Mucosa of rectum (tissue), 2 donors: ENCODE data around the gene SETD7.

ENCODE experiments used
- H3K27ac ChIP-seq, 2 donors: one replicate each; pipeline ENCODE4 v1.7.0; 2013; ENCODE audit warnings: inconsistent platforms in 2 of 2, low read depth in 2 of 2, low read length in 2 of 2
- H3K27me3 ChIP-seq, 2 donors: one replicate each; pipeline ENCODE4 v1.7.0; 2013; ENCODE audit warnings: low read length in 2 of 2; ENCODE audit not compliant: control insufficient read depth in 2 of 2, insufficient read depth in 2 of 2
- H3K36me3 ChIP-seq, 2 donors: one replicate each; pipeline ENCODE4 v1.7.0; 2013; ENCODE audit warnings: low read length in 2 of 2; ENCODE audit not compliant: control insufficient read depth in 2 of 2, insufficient read depth in 2 of 2
- H3K4me1 ChIP-seq, 2 donors: one replicate each; pipeline ENCODE4 v1.7.0; 2013; ENCODE audit warnings: low read length in 2 of 2, mild to moderate bottlenecking in 1 of 2; ENCODE audit not compliant: control insufficient read depth in 2 of 2, insufficient read depth in 2 of 2
- H3K4me3 ChIP-seq, 2 donors: one replicate each; pipeline ENCODE4 v1.7.0; 2013; ENCODE audit warnings: low read length in 2 of 2
- H3K9ac ChIP-seq, 2 donors: one replicate each; pipeline ENCODE4 v1.7.0; 2013; ENCODE audit warnings: low read length in 2 of 2, low read depth in 1 of 2, mild to moderate bottlenecking in 1 of 2
- H3K9me3 ChIP-seq, 2 donors: one replicate each; pipeline ENCODE4 v1.7.0; 2013; ENCODE audit warnings: low read length in 2 of 2; ENCODE audit not compliant: control insufficient read depth in 2 of 2
- donor health status: healthy.
- donor health status: Normal muscosa, but diverticular disease.

The SETD7 gene

GRCh38 chr4:139556071-139556723 is at the start of gene SETD7:
SETD7 (minus strand) TSS chr4:139556219; CDS start chr4:139556137, 82 bp downstream.
- H3K4me1 ChIP-seq, result peaks cover 6 to 11% of the 10 kb centered on the region in 2 donors

GRCh38 chr4:139605516-139605915 is 49.5 kb upstream of the SETD7 start:
- no peak overlapping the region for H3K9ac ChIP-seq
- H3K9me3 ChIP-seq, result no peaks in the 10 kb centered on the region
- H3K27ac ChIP-seq, result no peak overlapping the region
- H3K27me3 ChIP-seq, result peaks cover 0 to 2% of the 10 kb centered on the region in 2 donors
- no peaks in the 10 kb centered on the region for H3K36me3 ChIP-seq
- no peak overlapping the region for H3K4me3 ChIP-seq
- peaks cover 0 to 2% of the 10 kb centered on the region in 2 donors for H3K4me1 ChIP-seq

More at GRCh38 chr4:139556071-139556723, at the start of gene SETD7:
- Histone ChIP-seq H3K27ac (peak within 1 kb of the TSS; percentile 88 to 90), H3K27me3 (no peaks in the 10 kb centered on the region), H3K4me3 (peak within 1 kb of the TSS; percentile 87 to 90), H3K36me3 (no peaks in the 10 kb centered on the region), H3K9me3 (no peaks in the 10 kb centered on the region), H3K9ac (peak within 1 kb of the TSS; percentile 86 to 93)

GRCh38 chr4:139603576-139604410 is 47.8 kb upstream of the SETD7 start:
- Histone ChIP-seq H3K36me3 (no peaks in the 10 kb centered on the region), H3K4me3 (no peak overlapping the region), H3K9ac (no peak overlapping the region), H3K27ac (no peak overlapping the region), H3K9me3 (no peaks in the 10 kb centered on the region), H3K4me1 (peaks cover 0 to 2% of the 10 kb centered on the region in 2 donors), H3K27me3 (peaks cover 0 to 2% of the 10 kb centered on the region in 2 donors)

GRCh38 chr4:139602776-139603360 is 46.8 kb upstream of the SETD7 start:
- Histone ChIP-seq H3K9ac (no peak overlapping the region), H3K4me1 (peaks cover 0 to 2% of the 10 kb centered on the region in 2 donors), H3K4me3 (no peak overlapping the region), H3K27ac (no peak overlapping the region), H3K9me3 (no peaks in the 10 kb centered on the region), H3K27me3 (peaks cover 0 to 2% of the 10 kb centered on the region in 2 donors), H3K36me3 (no peaks in the 10 kb centered on the region)

GRCh38 chr4:139600662-139601061 is 44.6 kb upstream of the SETD7 start:
- H3K27ac ChIP-seq, result no peak overlapping the region
- no peaks in the 10 kb centered on the region for H3K4me1 ChIP-seq
- H3K9ac ChIP-seq, result no peak overlapping the region
- H3K27me3 ChIP-seq, result no peaks in the 10 kb centered on the region
- H3K9me3 ChIP-seq, result no peaks in the 10 kb centered on the region
- no peaks in the 10 kb centered on the region for H3K36me3 ChIP-seq
- H3K4me3 ChIP-seq, result no peak overlapping the region

GRCh38 chr4:139599594-139600374 is 43.8 kb upstream of the SETD7 start:
- no peak overlapping the region for H3K27ac ChIP-seq
- H3K9me3 ChIP-seq, result no peaks in the 10 kb centered on the region
- no peaks in the 10 kb centered on the region for H3K36me3 ChIP-seq
- no peaks in the 10 kb centered on the region for H3K27me3 ChIP-seq
- H3K9ac ChIP-seq, result no peak overlapping the region
- no peak overlapping the region for H3K4me3 ChIP-seq
- H3K4me1 ChIP-seq, result no peaks in the 10 kb centered on the region

- Histone ChIP-seq H3K4me3 (no peak overlapping the region), H3K36me3 (no peaks in the 10 kb centered on the region), H3K27me3 (no peaks in the 10 kb centered on the region), H3K9ac (no peak overlapping the region), H3K4me1 (no peaks in the 10 kb centered on the region), H3K27ac (no peak overlapping the region), H3K9me3 (no peaks in the 10 kb centered on the region)
These were observed 43.1 kb upstream of the SETD7 start for GRCh38 chr4:139599076-139599475.

- Histone ChIP-seq H3K4me3 (no peak overlapping the region), H3K4me1 (no peaks in the 10 kb centered on the region), H3K9ac (no peak overlapping the region), H3K27ac (no peak overlapping the region), H3K27me3 (no peaks in the 10 kb centered on the region), H3K9me3 (no peaks in the 10 kb centered on the region), H3K36me3 (no peaks in the 10 kb centered on the region)
These were observed 40.8 kb upstream of the SETD7 start for GRCh38 chr4:139596684-139597279.

- no peaks in the 10 kb centered on the region for H3K36me3 ChIP-seq
- H3K27ac ChIP-seq, result no peak overlapping the region
These were observed 40.1 kb upstream of the SETD7 start for GRCh38 chr4:139596034-139596683.

More at GRCh38 chr4:139596034-139596683, 40.1 kb upstream of the SETD7 start:
- Histone ChIP-seq H3K27me3 (no peaks in the 10 kb centered on the region), H3K9me3 (no peaks in the 10 kb centered on the region), H3K4me1 (no peaks in the 10 kb centered on the region), H3K4me3 (no peak overlapping the region), H3K9ac (no peak overlapping the region)
